Fibroblast of villous mesenchyme (primary cell): Measurements from ENCODE around the gene NOSIP. TPM values are rescaled to one million over a fixed set of nuclear protein-coding genes. Genes with fewer than 3 reads are reported as not detected.

Experiments used
- DNase-seq: peaks from one replicate; pipeline ENCODE4 v3.0.0-alpha.2; 2010; ENCODE audit warnings: low read depth
- H3K4me3 ChIP-seq: 2 replicates; pipeline ENCODE4 v1.5.1; 2011; ENCODE audit warnings: low read depth, mild to moderate bottlenecking, low read length
- total RNA-seq: library from RNA; depleted of rRNA; stranded (reverse); fragments of >200 nt; gene quantifications from 2 replicates; pipeline ENCODE4 v1.2.3, GENCODE V29; 2012
- TF ChIP-seq, protein P1 (sequence below): IDR thresholded peaks from 2 replicates; pipeline ENCODE4 v1.5.1; 2012; ENCODE audit warnings: low read depth, mild to moderate bottlenecking, low read length; ENCODE audit not compliant: insufficient read depth

NOSIP gene
- total RNA-seq, 1 donor = 76.9 TPM

DNA sequence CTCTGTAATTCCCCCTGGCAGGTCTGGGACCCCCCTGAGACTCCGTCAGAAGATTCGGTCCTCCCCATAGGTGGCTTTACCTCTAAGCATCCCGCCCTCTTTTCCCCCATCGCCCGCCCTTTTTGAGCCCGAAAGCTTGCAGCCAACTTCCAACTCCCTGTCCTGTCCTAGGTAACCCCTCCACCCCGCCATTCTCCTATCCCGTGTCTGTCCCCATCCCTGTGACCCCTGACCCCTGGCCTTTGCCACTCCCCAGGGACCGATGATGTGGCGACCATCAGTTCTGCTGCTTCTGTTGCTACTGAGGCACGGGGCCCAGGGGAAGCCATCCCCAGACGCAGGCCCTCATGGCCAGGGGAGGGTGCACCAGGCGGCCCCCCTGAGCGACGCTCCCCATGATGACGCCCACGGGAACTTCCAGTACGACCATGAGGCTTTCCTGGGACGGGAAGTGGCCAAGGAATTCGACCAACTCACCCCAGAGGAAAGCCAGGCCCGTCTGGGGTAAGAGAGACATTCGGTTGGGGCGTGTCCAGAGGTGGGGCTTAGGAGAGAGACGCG is 52.1 kb downstream of the NOSIP start:
- peak overlapping the region; percentile 77 for H3K4me3 ChIP-seq
- TF ChIP-seq, protein P1, sequence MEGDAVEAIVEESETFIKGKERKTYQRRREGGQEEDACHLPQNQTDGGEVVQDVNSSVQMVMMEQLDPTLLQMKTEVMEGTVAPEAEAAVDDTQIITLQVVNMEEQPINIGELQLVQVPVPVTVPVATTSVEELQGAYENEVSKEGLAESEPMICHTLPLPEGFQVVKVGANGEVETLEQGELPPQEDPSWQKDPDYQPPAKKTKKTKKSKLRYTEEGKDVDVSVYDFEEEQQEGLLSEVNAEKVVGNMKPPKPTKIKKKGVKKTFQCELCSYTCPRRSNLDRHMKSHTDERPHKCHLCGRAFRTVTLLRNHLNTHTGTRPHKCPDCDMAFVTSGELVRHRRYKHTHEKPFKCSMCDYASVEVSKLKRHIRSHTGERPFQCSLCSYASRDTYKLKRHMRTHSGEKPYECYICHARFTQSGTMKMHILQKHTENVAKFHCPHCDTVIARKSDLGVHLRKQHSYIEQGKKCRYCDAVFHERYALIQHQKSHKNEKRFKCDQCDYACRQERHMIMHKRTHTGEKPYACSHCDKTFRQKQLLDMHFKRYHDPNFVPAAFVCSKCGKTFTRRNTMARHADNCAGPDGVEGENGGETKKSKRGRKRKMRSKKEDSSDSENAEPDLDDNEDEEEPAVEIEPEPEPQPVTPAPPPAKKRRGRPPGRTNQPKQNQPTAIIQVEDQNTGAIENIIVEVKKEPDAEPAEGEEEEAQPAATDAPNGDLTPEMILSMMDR = no peak
- DNase-seq = peak; percentile 79

DNA sequence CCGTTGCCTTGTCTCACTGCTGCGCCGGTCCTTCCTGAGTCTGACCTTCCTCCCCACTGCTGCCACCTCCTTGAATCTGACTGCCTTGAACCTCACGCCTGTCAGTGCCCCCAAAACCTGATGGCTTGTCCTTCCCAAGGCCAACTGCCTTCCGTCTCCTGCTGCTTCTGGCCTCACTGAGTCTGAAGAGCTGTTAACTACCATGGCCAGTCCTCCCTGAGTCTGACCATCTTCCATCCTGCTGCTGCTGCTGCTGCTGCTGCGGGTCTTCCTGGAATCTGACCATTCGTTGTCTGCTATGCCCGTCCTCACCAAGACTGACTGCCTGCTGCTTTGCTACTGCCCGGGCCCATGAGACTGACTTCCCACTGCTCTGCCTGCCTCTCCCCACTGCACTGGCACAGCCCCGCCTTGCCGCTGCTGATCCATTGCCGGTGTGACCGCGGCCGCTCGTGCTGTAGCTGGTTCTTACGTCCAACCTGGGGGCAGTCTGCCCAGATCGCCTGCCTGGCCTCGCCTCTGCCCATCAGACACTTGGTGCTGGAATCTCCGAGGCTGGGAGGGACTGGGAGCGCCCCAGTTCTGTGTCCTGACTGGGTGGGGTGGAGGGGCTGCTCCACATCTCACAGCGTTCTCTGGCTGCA is 55.4 kb downstream of the NOSIP start:
- no peak for DNase-seq
- no peak overlapping the region for H3K4me3 ChIP-seq
- TF ChIP-seq, protein P1 = no peak

DNA sequence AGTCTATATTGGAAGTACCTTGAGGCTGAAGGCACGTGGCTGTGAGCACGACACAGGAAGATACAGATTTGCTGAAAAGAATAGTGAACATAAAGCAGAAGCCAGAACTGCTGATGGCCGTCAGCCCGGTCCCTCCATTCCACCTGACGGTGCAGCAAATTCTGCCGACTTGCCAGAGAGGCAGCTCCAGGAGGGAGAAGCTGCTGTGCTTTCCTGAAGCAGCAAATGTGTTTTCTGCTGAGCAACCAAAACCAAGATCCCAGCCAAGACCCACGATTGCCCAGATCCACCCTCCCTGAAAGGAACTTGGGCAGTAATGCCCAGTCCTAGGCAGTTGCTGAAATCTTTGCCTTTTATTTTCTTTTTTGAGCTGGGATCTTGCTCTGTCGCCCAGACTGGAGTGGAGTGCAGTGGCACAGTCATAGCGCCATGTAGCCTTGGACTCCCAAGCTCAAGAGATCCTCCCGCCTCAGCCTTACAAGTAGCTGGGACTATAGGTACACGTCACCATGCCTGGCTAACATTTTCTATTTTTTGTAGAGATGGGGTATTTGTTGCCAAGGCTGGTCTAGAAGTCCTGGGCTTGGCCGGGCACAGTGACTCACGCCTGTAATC is 59.5 kb downstream of the NOSIP start:
- DNase-seq = no peak
- no peak overlapping the region for H3K4me3 ChIP-seq

DNA sequence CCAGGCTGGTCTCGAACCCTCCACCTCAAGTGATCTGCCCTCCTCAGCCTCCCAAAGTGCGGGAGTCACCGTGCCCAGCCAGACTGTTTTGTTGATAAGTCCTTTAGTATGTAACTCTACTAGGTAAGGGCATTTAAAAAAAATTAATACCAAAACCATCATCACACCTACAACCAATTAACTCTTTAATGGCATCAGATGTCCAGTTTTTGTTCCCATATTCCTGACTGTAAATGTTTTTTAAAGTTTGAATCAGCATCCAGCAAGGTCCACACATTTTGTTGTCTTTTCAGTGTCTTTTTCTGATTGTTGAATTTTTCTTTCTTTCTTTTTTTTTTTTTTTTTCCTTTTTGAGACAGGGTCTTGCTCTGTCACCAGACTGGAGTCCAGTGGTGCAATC is 62.3 kb downstream of the NOSIP start:
- TF ChIP-seq, protein P1 = no peak
- H3K4me3 ChIP-seq = no peak overlapping the region
- DNase-seq = no peak

More for the DNA sequence above, 59.5 kb downstream of the NOSIP start:
- TF ChIP-seq, protein P1 = no peak

DNA sequence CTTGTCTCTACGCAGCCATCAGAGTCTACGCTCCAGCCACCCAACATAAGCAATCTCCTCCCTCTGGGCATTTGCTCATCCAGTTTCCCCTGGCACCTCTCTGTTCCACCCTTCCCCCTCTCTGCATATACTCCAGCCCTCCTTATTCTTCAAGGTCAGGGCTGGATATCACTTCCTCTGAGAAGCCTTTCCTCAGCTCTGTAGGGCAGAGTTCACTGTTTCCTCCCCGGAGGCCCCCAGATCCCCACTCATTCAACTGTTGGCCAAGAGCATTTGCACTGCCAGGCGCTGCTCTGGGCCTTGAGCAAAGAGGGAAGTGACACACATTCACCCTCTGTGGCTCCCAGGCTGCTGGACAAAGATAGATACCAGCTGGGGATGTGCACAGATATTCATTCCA is 64.6 kb downstream of the NOSIP start:
- H3K4me3 ChIP-seq = no peak overlapping the region
- TF ChIP-seq, protein P1 = no peak
- no peak for DNase-seq

DNA sequence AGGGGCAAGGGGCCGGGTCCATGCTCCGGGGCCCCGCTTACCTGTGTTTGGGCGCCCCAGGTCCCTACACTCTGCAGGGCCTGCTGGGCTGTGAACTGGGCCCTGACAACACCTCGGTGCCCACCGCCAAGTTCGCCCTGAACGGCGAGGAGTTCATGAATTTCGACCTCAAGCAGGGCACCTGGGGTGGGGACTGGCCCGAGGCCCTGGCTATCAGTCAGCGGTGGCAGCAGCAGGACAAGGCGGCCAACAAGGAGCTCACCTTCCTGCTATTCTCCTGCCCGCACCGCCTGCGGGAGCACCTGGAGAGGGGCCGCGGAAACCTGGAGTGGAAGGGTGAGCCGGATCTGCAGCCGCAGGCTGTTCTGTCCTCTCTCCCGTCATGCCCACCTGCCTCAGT is 66.2 kb downstream of the NOSIP start:
- H3K4me3 ChIP-seq = no peak overlapping the region
- no peak for DNase-seq
- TF ChIP-seq, protein P1 = no peak
